Gastroesophageal sphincter (tissue), 4 donors: ENCODE results near the gene RBFOX2. TPM values are rescaled to one million over a fixed set of nuclear protein-coding genes. Genes with fewer than 3 reads are reported as not detected.

Experiments
- ATAC-seq: fragments of 150-250 bp; one replicate; pipeline ENCODE4 v1.9.1; 2016; ENCODE audit warnings: mild to moderate bottlenecking, moderate library complexity
- H3K27ac ChIP-seq, 4 donors: fragments of 200-600 bp; sonication (generic) in 3 of 4; 1 replicate in 3 of 4; 2 replicates in 1 of 4; pipeline ENCODE4 v1.5.1; 2016 to 2019
- H3K27me3 ChIP-seq: fragments of 200-600 bp; sonication (generic); one replicate; pipeline ENCODE4 v1.5.1; 2019
- H3K36me3 ChIP-seq, 2 donors: fragments of 200-600 bp; sonication (generic); one replicate each; pipeline ENCODE4 v1.5.1; 2019; ENCODE audit warnings: control low read depth in 1 of 2
- H3K4me1 ChIP-seq, 3 donors: fragments of 200-600 bp; sonication (generic); 1 replicate in 2 of 3; 2 replicates in 1 of 3; pipeline ENCODE4 v1.5.1; 2016 to 2019; ENCODE audit warnings: control low read depth in 2 of 3
- H3K4me3 ChIP-seq, 2 donors: fragments of 200-600 bp; sonication (generic); one replicate each; pipeline ENCODE4 v1.5.1; 2019; ENCODE audit warnings: mild to moderate bottlenecking in 1 of 2, moderate library complexity in 1 of 2
- H3K9me3 ChIP-seq, 3 donors: fragments of 200-600 bp; sonication (generic); one replicate each; pipeline ENCODE4 v1.5.1; 2017 to 2019; ENCODE audit warnings: control low read depth in 2 of 3
- EP300 ChIP-seq: sonication (generic); formaldehyde crosslinking; IDR thresholded peaks from one replicate; pipeline ENCODE4 v1.6.1; 2017; ENCODE audit warnings: antibody characterized with exemption, mild to moderate bottlenecking
- POLR2A ChIP-seq, 2 donors: fragments of 450-650 bp; IDR thresholded peaks; one replicate each; pipeline ENCODE4 v1.6.1; 2017; ENCODE audit warnings: antibody characterized with exemption in 2 of 2, mild to moderate bottlenecking in 2 of 2, moderate library complexity in 1 of 2
- POLR2AphosphoS5 ChIP-seq: sonication (generic); formaldehyde crosslinking; IDR thresholded peaks from one replicate; pipeline ENCODE4 v1.6.1; 2017; ENCODE audit warnings: antibody characterized with exemption
- WGBS, 2 donors: methylation state at CpG; one replicate each; pipeline ENCODE4 v1.1.5; 2018; ENCODE audit warnings: low coverage in 1 of 2; 5-methylcytosine and 5-hydroxymethylcytosine counted together
- total RNA-seq, 4 donors: library from RNA; depleted of rRNA; stranded (reverse); fragments of >200 nt; gene quantifications; one replicate each; pipeline ENCODE4 v1.1.0, GENCODE V29; 2016
- TF ChIP-seq, protein P1 (sequence below), 4 experiments: fragments of 200-600 bp in 2 of 4; fragments of 450-650 bp in 2 of 4; sonication (generic) in 1 of 4; IDR thresholded peaks; one replicate each; pipeline ENCODE4 v1.5.1; 2017 to 2019; ENCODE audit warnings: antibody characterized with exemption in 4 of 4, mild to moderate bottlenecking in 2 of 4, moderate library complexity in 2 of 4

The RBFOX2 gene
- total RNA-seq, 4 donors from 2014 or later = 120 to 197 (median 169) TPM

DNA sequence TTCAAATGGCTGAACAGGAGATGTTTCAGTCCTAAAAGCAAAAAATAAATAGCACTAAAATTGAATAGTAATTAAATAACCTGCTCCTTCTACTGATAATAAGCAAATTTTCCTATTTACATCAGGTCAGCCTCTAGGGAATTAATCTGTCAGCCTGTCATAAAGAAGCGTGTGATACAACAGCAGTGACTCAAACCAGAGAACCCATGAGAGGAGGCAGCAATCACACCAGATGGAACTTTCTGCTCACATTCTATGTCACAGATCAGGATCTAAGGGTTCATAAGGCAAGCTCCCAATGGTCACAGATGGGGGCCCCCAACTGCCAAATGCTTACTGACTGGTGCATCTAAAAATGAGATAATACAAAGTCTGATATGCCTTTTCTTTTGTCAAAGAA is 41.1 kb downstream of the RBFOX2 start:
- Histone ChIP-seq H3K27ac (no peak overlapping the region), H3K36me3 (no peaks in the 10 kb centered on the region), H3K4me3 (no peak overlapping the region), H3K9me3 (no peaks in the 10 kb centered on the region), H3K4me1 (peaks cover 10 to 97% (median 11%) of the 10 kb centered on the region in 3 donors), H3K27me3 (no peaks in the 10 kb centered on the region)
- 40% methylated on average over 1 of the region's 1 CpG; no CpG with 5 or more reads in 1 of the 2 donors for WGBS, 2 donors
- ATAC-seq = no peak
- no peak for TF ChIP-seq POLR2A (IDR thresholded peaks at IDR 0.05)
- TF ChIP-seq, protein P1, sequence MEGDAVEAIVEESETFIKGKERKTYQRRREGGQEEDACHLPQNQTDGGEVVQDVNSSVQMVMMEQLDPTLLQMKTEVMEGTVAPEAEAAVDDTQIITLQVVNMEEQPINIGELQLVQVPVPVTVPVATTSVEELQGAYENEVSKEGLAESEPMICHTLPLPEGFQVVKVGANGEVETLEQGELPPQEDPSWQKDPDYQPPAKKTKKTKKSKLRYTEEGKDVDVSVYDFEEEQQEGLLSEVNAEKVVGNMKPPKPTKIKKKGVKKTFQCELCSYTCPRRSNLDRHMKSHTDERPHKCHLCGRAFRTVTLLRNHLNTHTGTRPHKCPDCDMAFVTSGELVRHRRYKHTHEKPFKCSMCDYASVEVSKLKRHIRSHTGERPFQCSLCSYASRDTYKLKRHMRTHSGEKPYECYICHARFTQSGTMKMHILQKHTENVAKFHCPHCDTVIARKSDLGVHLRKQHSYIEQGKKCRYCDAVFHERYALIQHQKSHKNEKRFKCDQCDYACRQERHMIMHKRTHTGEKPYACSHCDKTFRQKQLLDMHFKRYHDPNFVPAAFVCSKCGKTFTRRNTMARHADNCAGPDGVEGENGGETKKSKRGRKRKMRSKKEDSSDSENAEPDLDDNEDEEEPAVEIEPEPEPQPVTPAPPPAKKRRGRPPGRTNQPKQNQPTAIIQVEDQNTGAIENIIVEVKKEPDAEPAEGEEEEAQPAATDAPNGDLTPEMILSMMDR (IDR thresholded peaks at IDR 0.05) = no peak
- no peak for TF ChIP-seq POLR2AphosphoS5
- TF ChIP-seq EP300 = no peak

DNA sequence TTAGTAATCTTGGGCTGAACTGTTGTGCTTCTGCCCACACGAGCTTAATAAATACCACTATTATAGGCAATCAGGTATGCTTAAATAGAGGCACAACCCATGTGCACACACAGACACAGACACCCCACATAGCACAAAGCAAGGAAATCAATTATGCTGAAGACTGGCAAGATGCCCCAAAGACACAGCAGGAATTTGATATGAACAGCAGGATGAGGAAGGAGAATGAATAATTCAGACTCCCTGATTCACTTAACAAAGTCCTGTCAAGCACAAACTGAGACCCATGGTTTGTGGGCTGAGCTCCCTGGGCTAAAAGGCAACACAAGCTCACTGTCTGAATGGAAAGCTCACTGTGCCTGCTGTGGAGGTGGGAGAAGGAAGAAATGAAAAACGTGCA is 42.5 kb downstream of the RBFOX2 start:
- Histone ChIP-seq H3K36me3 (no peaks in the 10 kb centered on the region), H3K9me3 (no peaks in the 10 kb centered on the region), H3K27ac (peak overlapping the region in 1 of 4 donors; percentile 22), H3K4me3 (no peak overlapping the region), H3K4me1 (peaks cover 10 to 99% (median 11%) of the 10 kb centered on the region in 3 donors), H3K27me3 (no peaks in the 10 kb centered on the region)
- ATAC-seq = no peak
- 8 to 17% methylated on average over 2 of the region's 2 CpGs for WGBS, 2 donors
- TF ChIP-seq POLR2AphosphoS5 (no peak), EP300 (no peak), POLR2A (IDR thresholded peaks at IDR 0.05) (no peak)
- TF ChIP-seq, protein P1 (IDR thresholded peaks at IDR 0.05) = no peak

DNA sequence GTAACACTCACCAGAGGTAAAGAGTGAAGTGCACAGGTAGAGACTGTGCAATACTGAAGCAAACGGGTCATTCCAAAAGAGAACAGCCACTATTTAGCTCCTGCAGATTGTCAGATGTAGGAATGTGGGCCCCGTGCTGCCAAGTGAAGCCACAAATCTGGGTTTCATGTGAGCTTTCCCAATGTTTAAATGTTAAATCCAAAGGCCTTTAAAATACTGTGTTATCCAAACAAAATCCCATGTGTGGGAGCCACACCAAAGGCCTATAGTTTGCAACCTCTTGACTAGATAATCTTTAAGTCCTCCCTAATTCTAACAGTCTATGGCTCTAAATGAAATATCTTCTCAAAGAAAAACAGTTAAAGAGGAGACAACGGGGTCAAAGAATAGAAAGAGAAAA is 43.3 kb downstream of the RBFOX2 start:
- H3K4me1 ChIP-seq = peaks cover 10 to 99% (median 11%) of the 10 kb centered on the region in 3 donors
- TF ChIP-seq POLR2AphosphoS5 (no peak), POLR2A (IDR thresholded peaks at IDR 0.05) (no peak), EP300 (no peak)
- TF ChIP-seq, protein P1 (IDR thresholded peaks at IDR 0.05) = no peak
- 36 to 59% methylated on average over 2 to 3 of the region's 3 CpGs for WGBS, 2 donors
- no peak overlapping the region for H3K4me3 ChIP-seq
- peak overlapping the region in 1 of 4 donors; percentile 22 for H3K27ac ChIP-seq
- H3K27me3 ChIP-seq = no peaks in the 10 kb centered on the region
- no peaks in the 10 kb centered on the region for H3K9me3 ChIP-seq
- no peak for ATAC-seq
- no peaks in the 10 kb centered on the region for H3K36me3 ChIP-seq

DNA sequence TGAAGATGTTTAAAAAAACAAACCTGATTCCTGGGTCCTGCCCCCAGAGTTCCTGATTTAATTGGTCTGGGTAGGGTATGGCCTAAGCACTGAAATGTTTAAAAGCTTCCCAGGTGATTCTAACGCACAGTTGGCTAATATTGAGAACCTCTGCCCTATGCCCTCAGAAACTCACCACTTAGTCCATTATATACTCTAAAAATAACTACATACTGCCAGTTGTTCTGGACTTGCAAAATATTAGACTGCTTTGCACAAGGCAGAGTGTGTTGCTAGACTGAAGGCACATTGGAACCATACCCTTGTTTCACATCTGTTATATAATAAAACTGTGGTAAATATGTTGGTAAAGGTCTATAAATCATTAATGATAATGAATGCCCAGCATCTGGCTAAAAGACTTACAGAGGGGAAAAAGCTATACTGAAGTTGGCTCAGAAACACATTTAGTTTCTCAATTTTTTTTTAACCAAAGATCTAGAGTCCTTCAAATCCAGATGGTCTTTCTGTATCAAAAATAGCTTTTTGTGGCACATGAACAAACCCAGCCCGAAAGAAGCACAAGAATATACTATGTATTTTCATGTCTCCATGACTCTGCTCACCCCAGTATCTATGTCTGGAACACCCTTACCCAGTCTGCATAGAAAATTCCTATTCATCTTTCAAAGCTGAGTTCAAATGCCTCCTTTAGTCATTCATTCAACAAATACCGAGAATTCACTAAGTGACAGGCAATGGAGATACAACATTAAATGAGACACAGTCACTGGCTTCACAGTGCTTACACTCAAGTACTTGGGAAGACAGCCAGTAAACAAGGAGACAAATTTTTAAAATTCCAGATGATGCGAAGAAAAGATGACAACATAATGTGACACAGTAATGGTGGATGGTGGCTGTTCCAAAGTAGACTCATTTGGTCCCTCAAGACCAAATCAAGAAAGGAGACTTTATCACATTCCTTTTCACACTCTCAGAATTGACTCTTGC is 44.1 kb downstream of the RBFOX2 start:
- Histone ChIP-seq H3K27me3 (no peaks in the 10 kb centered on the region), H3K36me3 (no peaks in the 10 kb centered on the region), H3K27ac (no peak overlapping the region), H3K9me3 (no peaks in the 10 kb centered on the region), H3K4me3 (no peak overlapping the region), H3K4me1 (peaks cover 10 to 99% (median 11%) of the 10 kb centered on the region in 3 donors)
- TF ChIP-seq, protein P1 (IDR thresholded peaks at IDR 0.05) = no peak
- no peak for TF ChIP-seq EP300
- TF ChIP-seq POLR2AphosphoS5 = no peak
- no peak for ATAC-seq
- WGBS, 2 donors = 73 to 79% methylated on average over 4 of the region's 4 CpGs
